A673 (cell line): ENCODE measurements around the gene AK3.

Experiments
- EZH2 ChIP-seq: fragments of 200-600 bp; sonication (generic); IDR thresholded peaks from 2 replicates; pipeline ENCODE4 v1.6.1; 2017; ENCODE audit warnings: borderline replicate concordance, low read depth, mild to moderate bottlenecking, mixed read lengths, antibody characterized with exemption, low read length; ENCODE audit not compliant: poor library complexity, severe bottlenecking
- TF ChIP-seq, protein P1 (sequence below): fragments of 300-800, 200-600 bp; sonication (generic); conservative IDR thresholded peaks from 2 replicates; pipeline ENCODE4 v1.5.1; 2017; ENCODE audit warnings: low read depth, mild to moderate bottlenecking, antibody characterized with exemption, low read length, moderate library complexity, mixed read lengths

DNA sequence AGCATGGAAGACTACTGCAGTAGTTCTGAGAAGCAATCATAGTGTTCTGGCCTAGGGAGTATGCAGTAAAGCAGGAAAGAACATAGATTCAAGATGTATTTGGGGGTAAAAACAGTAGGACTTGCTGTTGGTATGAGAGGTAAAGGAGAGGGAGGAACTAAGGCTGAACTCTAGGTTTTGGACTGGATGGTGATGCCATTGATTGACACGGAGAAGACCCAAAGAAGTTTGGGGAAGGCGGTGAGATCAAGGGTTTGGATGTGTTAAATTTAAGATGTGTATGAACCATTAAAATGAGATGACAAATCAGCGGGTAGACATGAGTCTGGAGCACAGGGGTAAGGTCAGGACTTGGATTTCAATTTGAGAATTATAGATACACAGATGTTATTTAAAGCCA, 63.6 kb downstream of the AK3 start:
- TF ChIP-seq, protein P1, sequence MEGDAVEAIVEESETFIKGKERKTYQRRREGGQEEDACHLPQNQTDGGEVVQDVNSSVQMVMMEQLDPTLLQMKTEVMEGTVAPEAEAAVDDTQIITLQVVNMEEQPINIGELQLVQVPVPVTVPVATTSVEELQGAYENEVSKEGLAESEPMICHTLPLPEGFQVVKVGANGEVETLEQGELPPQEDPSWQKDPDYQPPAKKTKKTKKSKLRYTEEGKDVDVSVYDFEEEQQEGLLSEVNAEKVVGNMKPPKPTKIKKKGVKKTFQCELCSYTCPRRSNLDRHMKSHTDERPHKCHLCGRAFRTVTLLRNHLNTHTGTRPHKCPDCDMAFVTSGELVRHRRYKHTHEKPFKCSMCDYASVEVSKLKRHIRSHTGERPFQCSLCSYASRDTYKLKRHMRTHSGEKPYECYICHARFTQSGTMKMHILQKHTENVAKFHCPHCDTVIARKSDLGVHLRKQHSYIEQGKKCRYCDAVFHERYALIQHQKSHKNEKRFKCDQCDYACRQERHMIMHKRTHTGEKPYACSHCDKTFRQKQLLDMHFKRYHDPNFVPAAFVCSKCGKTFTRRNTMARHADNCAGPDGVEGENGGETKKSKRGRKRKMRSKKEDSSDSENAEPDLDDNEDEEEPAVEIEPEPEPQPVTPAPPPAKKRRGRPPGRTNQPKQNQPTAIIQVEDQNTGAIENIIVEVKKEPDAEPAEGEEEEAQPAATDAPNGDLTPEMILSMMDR: no peak
- no peak for TF ChIP-seq EZH2
